Urothelium cell line (cell line): ENCODE data around the gene ABITRAM.
A peak's percentile ranks its signal among the peaks of the same experiment; 100 is the strongest.
"Not testable (repeated sequence)": the region's sequence is repeated elsewhere in the genome, so short reads cannot be mapped to it uniquely, and the experiment has no call there.

ENCODE experiments used
- DNase-seq: peaks from one replicate; pipeline ENCODE4 v3.0.0; 2011; ENCODE audit warnings: low spot score, mixed read lengths
- FAIRE-seq: peaks from 2 replicates; lab custom pipeline; 2011; peaks lifted over from hg19 to GRCh38; lab: Jason Lieb, UNC

ABITRAM gene

DNA sequence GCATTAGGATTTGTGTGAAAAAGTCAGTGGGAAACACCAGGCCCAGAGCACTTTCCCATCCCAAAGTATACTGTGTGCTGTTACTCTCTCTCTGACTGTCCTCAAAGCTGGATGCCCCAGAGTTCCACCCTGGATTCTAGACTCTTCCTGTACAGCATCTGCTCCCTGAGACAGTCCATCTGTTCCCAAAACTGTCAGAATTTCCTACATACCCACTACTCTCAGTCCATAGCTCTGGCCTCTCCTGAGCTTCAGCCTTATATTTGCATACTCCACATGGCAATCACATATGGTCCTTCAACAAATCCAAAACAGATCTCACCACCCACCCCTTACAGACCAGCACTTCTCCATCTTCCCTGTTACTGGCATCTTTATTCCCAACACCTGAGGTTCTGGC is 9.7 kb upstream of the ABITRAM start:
- no peak for FAIRE-seq
- DNase-seq, result no peak

DNA sequence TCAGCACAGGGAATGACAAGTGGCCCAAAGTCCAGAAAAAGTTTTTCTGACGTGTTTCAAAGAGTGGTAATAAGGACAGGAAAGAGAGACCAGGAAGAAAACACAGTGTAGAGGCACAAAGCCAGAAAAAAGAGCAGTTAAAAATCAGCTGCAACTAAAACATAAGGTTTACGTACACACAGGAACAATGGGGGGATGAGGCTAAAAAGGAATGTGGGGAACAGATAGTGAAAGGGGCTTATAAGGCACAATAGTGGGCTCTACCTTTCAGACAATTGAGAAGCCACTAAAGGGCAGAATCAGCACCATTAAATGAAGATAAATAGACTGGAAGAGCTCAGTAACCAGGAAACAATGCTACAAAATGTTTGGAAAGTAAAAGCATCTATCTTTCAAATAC is 5.8 kb upstream of the ABITRAM start:
- FAIRE-seq (no peak), DNase-seq (no peak)

DNA sequence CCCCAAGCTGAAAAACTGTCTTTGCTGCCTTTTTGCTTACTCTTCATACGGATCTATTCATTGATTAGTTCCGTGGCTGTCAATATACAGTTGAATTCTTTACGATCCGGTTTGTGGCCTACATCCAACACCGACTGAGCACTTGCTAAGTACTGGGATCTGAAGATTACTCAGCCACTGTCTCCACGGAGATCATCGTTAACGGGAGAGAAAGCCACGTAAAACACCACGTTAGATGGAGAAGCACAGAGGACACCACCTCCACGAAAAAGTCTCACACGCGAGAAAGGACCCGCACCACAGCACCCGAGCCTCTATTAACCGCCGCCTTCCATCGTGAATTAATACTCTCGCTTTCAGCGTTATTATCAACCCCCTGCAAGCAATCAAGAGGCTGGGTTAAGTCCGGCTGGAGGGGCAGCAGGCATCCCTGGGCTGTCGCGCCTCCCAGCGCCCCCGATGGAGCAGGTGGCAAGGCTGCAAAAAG is 926 bp upstream of the ABITRAM start:
- FAIRE-seq (no peak), DNase-seq (no peak)

DNA sequence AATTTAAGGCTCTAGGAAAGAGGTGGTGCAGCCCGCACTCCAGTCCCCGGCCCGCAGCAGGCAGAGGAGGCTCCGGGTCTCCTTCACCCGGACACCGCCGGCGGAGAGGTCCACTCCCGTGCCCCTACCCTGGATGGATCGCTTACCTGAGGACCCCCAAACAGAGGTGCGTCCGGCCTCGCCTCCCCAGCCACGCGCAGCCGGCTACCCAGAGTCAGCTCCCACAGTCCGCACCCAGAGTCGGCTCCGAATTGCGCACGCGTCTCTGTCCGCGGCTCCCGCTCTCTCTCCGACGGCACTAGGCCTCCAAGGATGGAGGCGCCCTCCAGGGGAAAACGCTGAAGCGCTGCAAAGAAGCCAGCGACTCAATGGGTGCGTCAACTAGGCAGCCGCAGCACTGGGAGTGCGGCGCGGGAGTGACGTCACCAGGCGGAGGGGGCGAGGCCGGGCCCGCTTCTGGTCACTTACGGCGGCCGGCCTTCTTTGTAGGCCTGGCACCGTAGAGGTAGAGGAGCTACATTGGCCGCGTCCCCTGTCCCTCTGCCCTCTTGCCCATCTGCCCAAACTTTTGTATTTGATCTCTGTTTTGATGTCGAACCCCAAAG is 380 bp upstream of the ABITRAM start, which contains the start of gene ELP1:
Gene ELP1, minus strand, starts transcription at position 407 of the 605 bp plus-strand sequence. CDS start 2,978 bp downstream, outside the sequence.
- FAIRE-seq (no peak), DNase-seq (peak; percentile 94)

DNA sequence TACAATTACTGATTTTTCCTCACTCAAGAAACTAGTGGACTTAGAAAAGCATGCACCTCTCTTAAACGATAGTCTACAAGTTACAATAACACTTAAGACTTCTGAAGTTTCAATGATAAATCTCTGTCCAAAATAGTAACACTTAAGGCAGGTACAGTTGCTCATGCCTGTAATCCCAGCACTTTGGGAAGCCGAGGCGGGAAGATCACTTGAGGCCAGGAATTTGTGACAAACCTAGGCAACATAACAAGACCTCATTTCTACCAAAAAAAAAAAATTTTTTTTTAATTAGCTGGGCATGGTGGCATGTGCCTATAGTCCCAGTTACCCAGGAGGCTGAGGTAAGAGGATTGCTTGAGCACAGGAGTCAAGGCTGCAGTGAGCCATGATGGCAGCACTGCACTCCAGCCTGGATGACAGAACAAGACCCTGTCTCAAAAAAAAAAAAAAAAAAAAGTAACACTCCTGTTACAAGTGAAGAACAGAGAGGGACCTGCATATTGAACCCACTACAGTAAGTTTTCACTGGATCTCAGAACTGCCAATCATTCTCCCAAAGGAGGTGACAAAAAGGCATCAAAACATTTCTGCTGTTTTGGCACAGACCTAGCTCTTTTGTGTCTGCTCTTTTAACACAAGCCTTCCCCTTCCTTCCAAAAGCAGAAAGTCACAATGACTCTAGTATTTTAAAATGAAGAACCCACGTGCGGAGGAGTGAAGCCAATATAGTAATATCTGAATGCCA is 3.5 kb downstream of the ABITRAM start:
- no peak for FAIRE-seq
- DNase-seq, result no peak

DNA sequence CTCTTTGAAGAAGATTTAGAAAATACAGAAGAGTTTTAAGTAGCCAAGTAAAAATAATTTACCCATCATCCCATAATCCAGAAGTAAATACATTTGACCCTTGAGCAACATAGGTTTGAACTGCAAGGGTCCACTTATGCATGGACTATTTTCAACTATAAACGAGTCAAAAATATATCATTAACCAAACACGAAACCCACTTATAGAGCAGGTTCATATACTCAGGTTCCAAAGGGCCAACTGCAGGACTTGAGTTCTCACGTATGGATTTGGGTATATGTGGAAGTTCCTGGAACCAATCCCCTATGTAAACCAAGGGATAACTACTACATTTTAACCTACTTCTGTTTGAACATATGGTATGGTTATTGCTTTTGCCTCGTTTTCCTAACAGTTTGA is 5.8 kb downstream of the ABITRAM start:
- DNase-seq (no peak), FAIRE-seq (no peak)

DNA sequence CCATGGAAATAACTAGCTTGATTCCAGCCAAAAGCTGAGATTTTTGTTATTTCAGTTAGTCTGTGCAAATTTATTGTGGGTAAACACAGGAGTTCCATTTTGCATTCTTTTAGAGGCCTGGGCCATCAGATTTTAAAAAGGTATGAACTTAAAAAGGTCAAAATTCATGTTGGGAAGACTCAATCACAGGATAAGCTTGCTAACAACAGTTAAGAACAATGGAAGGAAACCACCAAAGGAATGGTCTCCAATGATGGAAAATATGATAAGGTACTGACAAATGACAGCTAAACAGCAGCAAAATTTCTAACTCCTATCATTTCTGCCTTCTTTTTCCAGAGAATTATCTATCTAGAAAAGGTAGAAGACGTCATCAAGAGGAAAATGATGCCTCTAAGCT is 16.0 kb downstream of the ABITRAM start:
- no peak for FAIRE-seq
- no peak for DNase-seq

DNA sequence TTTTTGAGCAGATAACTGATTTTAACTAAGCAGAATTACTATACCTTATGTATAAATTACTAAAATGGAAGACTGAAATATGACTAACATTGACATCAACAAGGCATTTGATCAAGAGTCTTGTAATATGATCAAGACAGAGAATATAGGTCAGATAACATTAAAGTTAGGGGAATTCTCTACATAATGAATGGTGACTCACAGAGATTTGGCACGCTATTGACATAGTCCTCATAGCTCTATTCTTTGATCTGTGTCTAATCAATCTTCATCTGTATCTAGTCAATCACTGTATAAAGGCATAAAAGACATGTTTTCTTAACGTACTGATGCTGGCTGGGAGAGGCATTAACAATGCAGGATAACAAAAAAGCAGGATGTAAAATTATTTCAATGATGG is 17.4 kb downstream of the ABITRAM start:
- DNase-seq (no peak), FAIRE-seq (no peak)

DNA sequence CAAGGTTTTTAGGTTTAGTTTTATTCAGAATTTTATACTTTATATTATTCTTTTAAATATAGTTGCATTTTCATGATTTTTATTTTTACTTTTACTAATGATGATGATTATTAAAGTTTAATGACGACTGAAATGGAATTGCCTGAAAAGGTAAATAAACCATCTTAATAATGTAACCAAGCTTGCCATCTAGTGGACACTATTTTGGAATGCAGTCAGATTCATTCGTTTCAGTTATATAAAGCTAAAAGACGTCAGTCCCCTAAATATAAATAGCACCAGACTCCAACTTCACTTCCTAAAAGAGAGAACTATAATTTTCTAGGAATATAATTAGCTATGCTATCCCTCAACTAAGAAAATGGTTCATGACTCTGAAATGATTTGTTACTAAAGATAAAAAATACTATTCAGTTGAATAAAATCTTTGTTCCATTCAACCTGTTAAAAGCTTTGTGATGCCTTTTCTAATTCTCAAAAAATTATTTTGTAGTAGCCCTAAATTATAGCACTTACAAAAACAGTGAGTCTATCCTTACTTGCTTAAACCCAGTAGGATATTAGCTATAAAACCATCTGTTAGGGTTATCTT is 19.9 kb downstream of the ABITRAM start:
- DNase-seq (peak; percentile 28), FAIRE-seq (no peak)

DNA sequence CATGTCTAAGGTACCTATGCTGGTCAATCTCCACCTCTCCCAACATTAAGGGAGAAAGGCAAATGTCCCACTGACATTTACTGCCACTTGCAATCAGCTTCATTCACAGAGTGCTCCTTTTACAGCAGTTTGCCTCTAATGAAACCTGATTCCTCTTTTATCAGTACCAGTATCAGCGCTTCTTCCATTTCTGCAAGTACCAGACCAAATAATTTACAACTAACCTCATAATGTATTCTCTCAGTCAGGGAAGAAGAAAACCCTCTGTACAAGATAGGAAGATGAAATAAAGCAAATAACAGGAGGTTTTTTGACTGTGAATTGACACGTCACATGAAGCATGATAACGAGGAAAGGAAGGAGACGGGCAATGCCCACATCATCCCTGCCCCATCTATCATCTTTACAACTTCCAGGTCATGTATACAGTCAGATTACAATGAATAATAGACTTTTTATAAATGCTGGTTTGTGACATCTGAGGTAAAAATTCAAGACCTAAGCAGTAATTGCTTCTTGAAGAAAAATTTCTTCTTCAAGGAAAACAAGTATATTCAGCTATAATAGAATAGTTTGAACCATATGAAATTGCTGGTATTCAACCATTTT is 21.9 kb downstream of the ABITRAM start:
- no peak for DNase-seq
- FAIRE-seq, result no peak

DNA sequence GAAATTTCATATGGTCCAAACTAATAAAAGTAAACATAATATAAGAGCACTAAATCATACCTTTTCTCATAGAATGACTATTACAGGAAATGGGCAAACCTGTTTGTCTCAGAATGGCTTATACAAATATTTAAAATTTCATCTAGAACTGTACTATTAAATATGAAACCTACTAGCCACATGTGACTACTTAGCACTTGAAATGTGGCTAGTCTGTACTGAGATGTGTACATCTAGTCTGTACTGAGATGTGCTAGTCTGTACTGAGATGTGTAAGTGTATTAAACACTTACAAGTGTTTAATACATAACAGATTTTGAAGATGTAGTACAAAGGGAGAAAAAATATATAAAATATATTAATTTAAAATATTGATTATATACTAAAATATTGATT is 22.4 kb downstream of the ABITRAM start:
- DNase-seq, result no peak
- no peak for FAIRE-seq

DNA sequence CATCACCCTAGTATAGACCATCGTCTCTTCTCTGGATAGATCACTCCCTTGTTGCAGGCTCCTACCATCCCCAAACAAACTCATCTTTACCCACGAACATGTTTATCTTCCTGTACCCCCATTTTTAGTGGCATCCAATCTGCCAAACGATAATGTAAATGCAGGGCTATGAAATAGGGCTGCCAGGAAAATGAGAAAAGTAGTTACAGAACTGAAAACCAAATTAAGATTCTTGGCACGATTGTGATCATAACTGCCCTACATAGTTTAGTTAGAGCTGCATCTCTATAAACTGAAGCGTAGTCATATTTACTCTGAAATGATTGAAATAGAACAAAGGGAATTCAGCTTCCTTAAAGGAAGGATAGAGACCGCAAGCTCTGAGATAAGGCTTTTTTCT is 26.1 kb downstream of the ABITRAM start:
- no peak for FAIRE-seq
- DNase-seq, result no peak

DNA sequence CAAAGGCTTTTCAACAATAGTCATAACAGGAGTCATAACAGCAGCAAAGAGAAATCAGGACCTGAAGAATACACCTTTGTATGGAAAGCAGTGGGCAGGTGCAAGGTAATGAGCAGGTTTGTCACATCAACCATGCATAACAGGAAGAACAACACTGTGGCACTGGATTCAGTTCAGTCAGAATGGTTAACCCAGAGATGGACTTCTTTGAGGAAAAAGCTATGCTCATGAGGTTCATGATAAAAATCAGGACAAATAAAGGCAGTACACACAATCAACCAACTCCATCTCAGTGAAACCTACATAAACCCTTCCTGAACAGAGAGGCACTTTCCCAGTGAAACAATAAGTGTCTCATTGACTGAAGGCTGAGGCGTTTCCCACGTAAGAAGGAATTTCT is 27.0 kb downstream of the ABITRAM start:
- FAIRE-seq (no peak), DNase-seq (no peak)

DNA sequence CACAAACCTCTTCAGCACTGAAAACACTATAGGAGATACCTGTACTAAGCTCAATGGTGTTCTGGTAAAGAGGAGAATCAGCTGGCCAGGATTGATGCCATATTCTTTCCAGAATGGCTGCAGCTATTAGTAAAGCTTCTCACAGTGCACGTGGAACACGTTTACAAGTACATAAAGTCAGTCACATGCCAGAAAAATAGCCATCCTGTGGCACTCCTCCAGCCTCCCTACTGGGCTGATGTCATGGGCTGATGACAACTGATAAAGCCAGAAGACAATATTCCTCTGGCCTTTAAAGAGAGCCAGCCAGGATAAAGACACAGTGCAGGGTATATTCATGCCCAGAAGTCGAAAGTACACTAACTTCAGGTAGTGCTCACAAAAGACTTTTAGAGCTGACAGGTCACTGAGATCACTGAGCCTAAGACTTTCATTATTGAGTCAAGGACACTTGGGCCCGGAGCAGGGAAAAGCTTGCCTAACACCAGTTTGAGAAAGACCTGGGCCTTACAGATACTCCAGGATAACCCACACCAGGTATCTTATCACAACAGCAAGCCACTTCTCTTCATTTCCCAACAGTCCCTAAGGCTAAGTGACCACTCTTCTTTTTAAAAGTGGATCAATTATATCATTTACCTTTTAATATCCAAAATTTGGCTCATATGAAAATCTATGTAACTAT is 29.4 kb downstream of the ABITRAM start:
- DNase-seq (no peak), FAIRE-seq (no peak)

DNA sequence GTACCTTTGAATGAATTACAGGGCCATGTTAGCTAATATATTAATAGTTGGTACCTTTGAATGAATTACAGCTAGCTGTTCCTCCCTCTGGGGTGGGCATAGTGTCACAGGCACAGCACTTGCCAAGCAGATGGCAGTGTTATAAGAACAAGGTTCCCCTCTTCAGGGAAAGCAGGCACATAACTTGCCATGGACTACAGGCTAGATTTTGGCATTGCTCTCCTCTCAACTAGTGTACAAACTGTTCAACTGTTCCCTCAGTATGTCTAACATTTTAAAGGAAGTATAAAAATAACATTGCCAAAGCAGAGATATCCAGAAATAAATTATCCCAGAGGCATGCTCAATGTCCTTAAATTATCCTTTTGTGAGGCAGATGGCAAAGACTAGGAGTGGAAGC is 33.7 kb downstream of the ABITRAM start:
- DNase-seq (no peak), FAIRE-seq (no peak)

DNA sequence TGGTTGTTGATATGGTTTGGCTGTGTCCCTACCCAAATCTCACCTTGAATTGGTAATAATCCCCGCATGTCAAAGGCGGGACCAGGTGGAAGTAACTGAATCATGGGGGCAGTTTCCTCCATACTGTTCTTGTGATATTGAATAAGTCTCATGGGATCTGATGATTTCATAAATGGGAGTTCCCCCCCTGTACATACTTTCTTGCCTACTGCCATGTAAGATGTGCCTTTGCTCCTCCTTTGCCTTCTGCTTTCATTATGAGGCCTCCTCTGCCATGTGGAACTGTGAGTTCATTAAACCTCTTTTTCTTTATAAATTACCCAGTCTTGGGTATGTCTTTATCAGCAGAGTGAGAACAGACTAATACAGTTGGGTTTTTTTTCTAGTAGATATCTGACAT is 37.2 kb downstream of the ABITRAM start:
- not testable (repeated sequence) for DNase-seq, FAIRE-seq

DNA sequence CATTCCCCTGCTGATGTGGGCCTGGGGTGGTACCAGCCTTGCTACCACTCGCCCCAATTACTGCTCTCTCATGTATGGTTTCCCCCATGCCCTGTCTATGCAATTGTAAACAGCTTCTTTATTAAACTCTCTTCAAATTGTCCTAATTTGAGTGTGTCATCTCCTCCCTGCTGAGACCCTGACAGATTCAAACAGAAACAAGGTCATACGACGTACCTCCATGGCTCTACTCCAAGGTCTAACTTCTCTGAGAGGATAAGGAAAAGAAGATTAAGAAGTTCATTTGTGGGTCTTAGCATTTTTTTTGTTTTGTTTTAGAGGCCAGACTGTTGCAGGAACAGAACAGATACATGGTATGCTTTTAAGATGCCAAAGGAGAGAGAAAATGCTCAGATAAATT is 38.0 kb downstream of the ABITRAM start:
- no peak for FAIRE-seq

DNA sequence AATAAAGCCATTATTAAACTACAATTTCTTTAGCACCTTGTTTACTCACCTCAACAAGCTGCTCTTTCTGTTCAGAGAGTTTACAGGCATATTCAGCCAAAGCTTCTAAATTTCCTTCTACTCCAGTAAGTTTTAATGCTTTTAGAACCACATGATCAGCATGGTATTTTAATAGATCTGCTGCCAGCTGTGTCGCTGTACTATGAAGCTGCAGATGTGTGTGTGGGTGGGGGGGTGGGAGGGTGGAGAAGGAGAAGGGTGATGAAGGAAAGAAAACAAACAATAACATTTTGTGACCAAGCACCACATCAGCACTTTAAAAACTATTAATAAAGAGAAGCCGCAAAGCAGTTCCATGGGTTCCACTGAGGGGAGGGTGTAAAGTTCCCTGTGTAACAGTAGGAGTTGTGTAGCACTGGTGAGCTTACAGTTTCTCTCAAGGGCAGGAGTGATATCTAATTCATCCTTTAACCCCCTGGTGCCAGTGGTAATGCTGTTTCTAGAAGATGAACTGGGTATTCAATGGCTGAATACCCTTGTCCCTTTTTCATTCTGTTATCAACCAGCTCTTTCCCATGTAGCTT is 38.5 kb downstream of the ABITRAM start:
- DNase-seq (no peak), FAIRE-seq (no peak)

More for the DNA sequence above, 38.0 kb downstream of the ABITRAM start:
- DNase-seq, result no peak

DNA sequence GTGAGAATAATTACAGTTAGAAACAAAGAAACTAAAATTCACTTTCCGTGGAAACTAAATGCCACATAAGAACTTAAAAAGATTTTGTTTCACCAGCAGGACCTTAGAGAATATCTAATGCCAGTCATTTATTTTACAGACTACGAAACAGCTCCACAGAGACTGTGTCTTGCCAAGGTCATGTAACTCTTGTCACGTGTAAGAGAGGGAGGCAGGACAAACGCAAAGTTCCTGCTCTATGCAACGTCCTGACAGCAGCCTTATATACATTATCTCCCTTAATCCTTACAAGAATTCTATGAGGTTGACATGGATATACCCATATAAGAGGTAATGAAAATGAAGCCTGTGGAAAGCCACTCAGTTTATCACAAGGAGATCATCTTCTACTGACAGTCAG is 39.7 kb downstream of the ABITRAM start:
- FAIRE-seq (no peak), DNase-seq (no peak)

DNA sequence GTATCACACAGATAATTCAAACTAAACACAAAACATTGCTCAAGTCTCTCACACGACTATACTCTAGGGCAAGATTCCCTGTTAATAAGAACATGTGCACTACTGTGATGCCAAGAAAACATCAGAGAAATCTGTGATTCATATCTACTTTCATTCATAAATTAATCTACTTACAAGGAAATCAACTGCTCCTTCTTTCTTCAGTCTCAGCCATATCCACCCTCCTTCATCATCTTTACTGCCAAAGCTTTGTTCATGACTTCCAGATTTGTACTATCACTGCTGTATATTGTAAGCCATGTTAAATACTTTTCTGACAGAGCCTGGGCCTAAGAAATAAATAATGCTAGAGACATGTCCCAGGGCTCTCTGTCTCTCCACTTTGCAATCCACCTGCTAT is 44.0 kb downstream of the ABITRAM start:
- DNase-seq (no peak), FAIRE-seq (no peak)

DNA sequence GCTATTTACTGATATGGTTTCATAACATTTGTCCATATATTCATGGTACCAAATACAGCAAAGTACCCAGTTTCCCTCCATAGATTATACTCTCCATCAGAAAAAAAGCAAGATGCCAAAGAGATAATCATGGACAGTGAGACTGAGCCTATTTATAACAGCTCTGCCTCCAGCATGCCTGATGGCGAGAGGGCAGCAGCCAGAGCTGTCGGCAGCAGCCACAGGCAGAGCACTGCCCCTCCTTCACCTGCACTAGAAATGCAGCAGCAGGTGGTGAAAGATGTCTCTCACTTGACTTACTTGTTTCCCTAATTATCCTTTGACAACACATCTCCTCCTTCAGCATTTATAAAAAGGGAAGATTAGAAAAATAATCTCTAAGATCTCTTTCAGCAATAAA is 46.7 kb downstream of the ABITRAM start:
- DNase-seq, result no peak
- FAIRE-seq, result no peak
